ENCODE data around the gene NDUFA8.

The NDUFA8 gene

DNA sequence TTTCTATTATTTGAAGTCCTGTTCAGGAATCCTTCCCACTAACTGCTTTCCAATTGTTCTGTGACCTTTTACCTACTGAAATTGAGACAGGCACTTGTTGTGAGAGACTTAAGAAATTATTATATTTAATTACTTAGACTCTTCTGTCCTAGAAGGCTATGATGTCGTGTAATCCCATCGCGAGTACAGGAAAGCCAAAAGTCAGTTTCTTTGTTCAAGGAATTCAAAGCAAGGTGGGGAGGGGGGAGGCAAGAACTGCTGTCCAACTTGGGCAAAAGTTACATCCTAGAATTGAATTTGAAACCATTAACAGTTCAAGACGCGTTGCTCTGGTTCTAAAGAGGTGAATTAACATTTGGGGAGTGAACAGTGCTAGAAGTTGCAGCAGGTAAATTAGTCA lies 17.9 kb downstream of the NDUFA8 start:
- peaks cover 13% of the 10 kb centered on the region for H3K4me1 Mint-ChIP-seq
- H3K27me3 Mint-ChIP-seq (ENCODE audit: low read depth): peaks cover 11% of the 10 kb centered on the region
- TF ChIP-seq, protein P1, sequence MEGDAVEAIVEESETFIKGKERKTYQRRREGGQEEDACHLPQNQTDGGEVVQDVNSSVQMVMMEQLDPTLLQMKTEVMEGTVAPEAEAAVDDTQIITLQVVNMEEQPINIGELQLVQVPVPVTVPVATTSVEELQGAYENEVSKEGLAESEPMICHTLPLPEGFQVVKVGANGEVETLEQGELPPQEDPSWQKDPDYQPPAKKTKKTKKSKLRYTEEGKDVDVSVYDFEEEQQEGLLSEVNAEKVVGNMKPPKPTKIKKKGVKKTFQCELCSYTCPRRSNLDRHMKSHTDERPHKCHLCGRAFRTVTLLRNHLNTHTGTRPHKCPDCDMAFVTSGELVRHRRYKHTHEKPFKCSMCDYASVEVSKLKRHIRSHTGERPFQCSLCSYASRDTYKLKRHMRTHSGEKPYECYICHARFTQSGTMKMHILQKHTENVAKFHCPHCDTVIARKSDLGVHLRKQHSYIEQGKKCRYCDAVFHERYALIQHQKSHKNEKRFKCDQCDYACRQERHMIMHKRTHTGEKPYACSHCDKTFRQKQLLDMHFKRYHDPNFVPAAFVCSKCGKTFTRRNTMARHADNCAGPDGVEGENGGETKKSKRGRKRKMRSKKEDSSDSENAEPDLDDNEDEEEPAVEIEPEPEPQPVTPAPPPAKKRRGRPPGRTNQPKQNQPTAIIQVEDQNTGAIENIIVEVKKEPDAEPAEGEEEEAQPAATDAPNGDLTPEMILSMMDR (IDR thresholded peaks at IDR 0.05; ENCODE audit: unreplicated experiment in 3 of 3): no peak
- H3K36me3 Mint-ChIP-seq (ENCODE audit: low read depth): peaks cover 45% of the 10 kb centered on the region
- H3K27ac Mint-ChIP-seq: no peak overlapping the region
- no peak overlapping the region for H3K4me3 Mint-ChIP-seq
- H3K9me3 Mint-ChIP-seq: no peaks in the 10 kb centered on the region

- Mint-ChIP-seq H3K4me1 (peaks cover 13% of the 10 kb centered on the region), H3K4me3 (no peak overlapping the region), H3K27me3 (ENCODE audit: low read depth) (peaks cover 17% of the 10 kb centered on the region), H3K36me3 (ENCODE audit: low read depth) (peaks cover 39% of the 10 kb centered on the region), H3K9me3 (no peaks in the 10 kb centered on the region), H3K27ac (no peak overlapping the region)
- TF ChIP-seq, protein P1 (IDR thresholded peaks at IDR 0.05; ENCODE audit: unreplicated experiment in 3 of 3): no peak
These were observed 19.0 kb downstream of the NDUFA8 start for GRCh38 chr9:122140368-122141193.

GRCh38 chr9:122138560-122139268 lies 20.9 kb downstream of the NDUFA8 start:
- peaks cover 21% of the 10 kb centered on the region for H3K36me3 Mint-ChIP-seq (ENCODE audit: low read depth)
- H3K9me3 Mint-ChIP-seq: no peaks in the 10 kb centered on the region
- TF ChIP-seq, protein P1 (IDR thresholded peaks at IDR 0.05; ENCODE audit: unreplicated experiment in 3 of 3): no peak
- H3K27ac Mint-ChIP-seq: no peak overlapping the region
- H3K4me1 Mint-ChIP-seq: peaks cover 6% of the 10 kb centered on the region
- no peak overlapping the region for H3K4me3 Mint-ChIP-seq
- H3K27me3 Mint-ChIP-seq (ENCODE audit: low read depth): peaks cover 26% of the 10 kb centered on the region

DNA sequence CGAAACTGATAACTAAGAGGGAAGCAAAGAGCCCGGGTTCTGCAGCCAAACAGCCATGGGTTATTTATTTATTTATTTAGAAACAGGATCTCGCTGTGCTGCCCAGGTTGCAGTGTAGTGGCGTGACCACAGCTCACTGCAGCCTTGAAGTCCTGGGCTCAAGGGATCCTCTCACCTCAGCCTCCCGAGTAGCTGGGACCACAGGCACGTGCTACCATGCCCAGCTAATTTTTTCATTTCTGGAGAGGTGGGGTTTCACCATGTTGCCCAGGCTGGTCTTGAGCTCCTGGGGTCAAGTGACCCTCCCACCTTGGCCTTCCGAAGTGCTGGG lies 24.1 kb downstream of the NDUFA8 start:
- Mint-ChIP-seq H3K27me3 (ENCODE audit: low read depth) (peaks cover 58% of the 10 kb centered on the region), H3K27ac (no peak overlapping the region), H3K36me3 (ENCODE audit: low read depth) (no peaks in the 10 kb centered on the region), H3K4me3 (no peak overlapping the region), H3K4me1 (no peaks in the 10 kb centered on the region), H3K9me3 (no peaks in the 10 kb centered on the region)
- TF ChIP-seq, protein P1 (IDR thresholded peaks at IDR 0.05; ENCODE audit: unreplicated experiment in 3 of 3): no peak

- H3K9me3 Mint-ChIP-seq: no peaks in the 10 kb centered on the region
- H3K4me1 Mint-ChIP-seq: no peaks in the 10 kb centered on the region
- TF ChIP-seq, protein P1 (IDR thresholded peaks at IDR 0.05; ENCODE audit: unreplicated experiment in 3 of 3): no peak
- H3K27me3 Mint-ChIP-seq (ENCODE audit: low read depth): peaks cover 63% of the 10 kb centered on the region
- H3K36me3 Mint-ChIP-seq (ENCODE audit: low read depth): no peaks in the 10 kb centered on the region
- H3K4me3 Mint-ChIP-seq: no peak overlapping the region
- H3K27ac Mint-ChIP-seq: no peak overlapping the region
These were observed 24.6 kb downstream of the NDUFA8 start for GRCh38 chr9:122134822-122135528.

All from nephron (organoid).